ENCODE results near the gene GABRG3.

Gene GABRG3

GRCh38 chr15:27498700-27499099 is 527.7 kb downstream of the GABRG3 start:
- DNase-seq (ENCODE audit: low read depth in 3 of 3), result no peak

GRCh38 chr15:27499191-27499590 is 528.2 kb downstream of the GABRG3 start:
- DNase-seq (ENCODE audit: low read depth in 3 of 3), result no peak

- DNase-seq (ENCODE audit: low read depth in 3 of 3), result no peak
Measured at GRCh38 chr15:27499719-27500118, 528.7 kb downstream of the GABRG3 start.

GRCh38 chr15:27500206-27500605 is 529.2 kb downstream of the GABRG3 start:
- no peak for DNase-seq (ENCODE audit: low read depth in 3 of 3)

- DNase-seq (ENCODE audit: low read depth in 3 of 3), result no peak
Measured at GRCh38 chr15:27506752-27507151, 535.8 kb downstream of the GABRG3 start.

GRCh38 chr15:27509014-27509413 is 538.0 kb downstream of the GABRG3 start:
- DNase-seq (ENCODE audit: low read depth in 3 of 3), result no peak

GRCh38 chr15:27512281-27513001 is 541.5 kb downstream of the GABRG3 start:
- DNase-seq (ENCODE audit: low read depth in 3 of 3), result no peak

- DNase-seq (ENCODE audit: low read depth in 3 of 3), result no peak
Measured at GRCh38 chr15:27514526-27514925, 543.5 kb downstream of the GABRG3 start.

- DNase-seq (ENCODE audit: low read depth in 3 of 3), result no peak
Measured at GRCh38 chr15:27527490-27528067, 556.6 kb downstream of the GABRG3 start.

- DNase-seq (ENCODE audit: low read depth in 3 of 3), result no peak
Measured at GRCh38 chr15:27529399-27529798, 558.4 kb downstream of the GABRG3 start.

GRCh38 chr15:27530994-27531393 is 560.0 kb downstream of the GABRG3 start:
- no peak for DNase-seq (ENCODE audit: low read depth in 3 of 3)

GRCh38 chr15:27532358-27532757 is 561.4 kb downstream of the GABRG3 start:
- no peak for DNase-seq (ENCODE audit: low read depth in 3 of 3)

GRCh38 chr15:27535445-27536129 is 564.6 kb downstream of the GABRG3 start:
- no peak for DNase-seq (ENCODE audit: low read depth in 3 of 3)

GRCh38 chr15:27538325-27538724 is 567.3 kb downstream of the GABRG3 start:
- DNase-seq (ENCODE audit: low read depth in 3 of 3), result no peak

GRCh38 chr15:27541581-27541980 is 570.6 kb downstream of the GABRG3 start:
- no peak for DNase-seq (ENCODE audit: low read depth in 3 of 3)

- DNase-seq (ENCODE audit: low read depth in 3 of 3), result no peak
Measured at GRCh38 chr15:27545494-27546255, 574.7 kb downstream of the GABRG3 start.

GRCh38 chr15:27549746-27550145 is 578.8 kb downstream of the GABRG3 start:
- no peak for DNase-seq (ENCODE audit: low read depth in 3 of 3)

GRCh38 chr15:27550635-27551034 is 579.7 kb downstream of the GABRG3 start:
- DNase-seq (ENCODE audit: low read depth in 3 of 3), result no peak

GRCh38 chr15:27561816-27562215 is 590.8 kb downstream of the GABRG3 start:
- DNase-seq (ENCODE audit: low read depth in 3 of 3), result no peak

GRCh38 chr15:27563765-27564370 is 592.9 kb downstream of the GABRG3 start:
- no peak for DNase-seq (ENCODE audit: low read depth in 3 of 3)

GRCh38 chr15:27564656-27565055 is 593.7 kb downstream of the GABRG3 start:
- DNase-seq (ENCODE audit: low read depth in 3 of 3), result no peak

- DNase-seq (ENCODE audit: low read depth in 3 of 3), result no peak
Measured at GRCh38 chr15:27570746-27571145, 599.8 kb downstream of the GABRG3 start.

Data from stimulated activated CD4-positive, alpha-beta T cell treated with anti-CD3 and anti-CD28 coated beads, TNF-alpha, amount 100 ng/mL, for 4 hours (primary cell).